Activated CD8-positive, alpha-beta memory T cell treated with anti-CD3 and anti-CD28 coated beads for 36 hours (primary cell): ENCODE measurements around the gene PAK1. TPM values are rescaled to one million over a fixed set of nuclear protein-coding genes. Genes with fewer than 3 reads are reported as not detected.

Experiments used
- CTCF ChIA-PET: fragments of 350-600 bp; sonication (Branson Sonifier 250); formaldehyde crosslinking; loops from one replicate; lab custom pipeline; 2021; ENCODE audit warnings: antibody characterized with exemption; lab: Charles Lee
- POLR2A ChIA-PET: fragments of 350-600 bp; sonication (Branson Sonifier 250); formaldehyde crosslinking; loops from one replicate; lab custom pipeline; 2021; ENCODE audit warnings: antibody characterized with exemption; lab: Charles Lee
- total RNA-seq, 2 experiments: library from RNA; stranded (reverse); gene quantifications; one replicate each; pipeline ENCODE4 v1.2.3, GENCODE V29; 2021

Gene PAK1
- total RNA-seq, 2 experiments from 2014 or later = 33.1 to 35.2 TPM

DNA sequence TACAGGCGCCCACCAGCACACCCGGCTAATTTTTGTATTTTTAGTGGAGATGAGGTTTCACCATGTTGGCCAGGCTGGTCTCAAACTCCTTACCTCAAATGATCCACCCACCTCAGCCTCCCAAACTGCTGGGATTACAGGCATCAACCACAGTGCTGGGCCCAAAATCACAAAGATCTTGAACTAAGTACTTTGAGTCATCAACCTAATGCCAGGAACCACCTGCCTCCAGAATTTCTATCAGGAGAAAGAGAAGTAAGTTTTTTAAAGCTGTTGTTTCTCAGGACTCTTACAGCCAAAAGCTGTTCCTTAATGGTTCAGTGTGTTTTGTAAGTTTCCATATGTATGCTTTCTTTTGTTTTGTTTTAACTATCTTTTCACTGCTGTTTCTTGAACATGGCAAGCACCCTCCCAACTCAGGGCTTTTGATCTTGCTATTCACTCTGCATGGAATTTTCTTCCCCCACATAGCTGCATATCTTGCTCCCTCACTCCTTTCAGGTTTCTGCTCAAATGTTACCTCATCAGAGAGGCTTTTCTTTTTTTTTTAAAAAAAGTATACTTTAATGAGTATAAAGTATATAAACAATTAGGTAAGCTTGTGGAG lies 6.0 kb upstream of the PAK1 start:
- ChIA-PET POLR2A (no interaction called here), CTCF (interaction anchor here (0.6 kb wide), 1 partner anchor 184 kb away, joined by 4 read pairs; no protein-coding TSS in a partner anchor)

DNA sequence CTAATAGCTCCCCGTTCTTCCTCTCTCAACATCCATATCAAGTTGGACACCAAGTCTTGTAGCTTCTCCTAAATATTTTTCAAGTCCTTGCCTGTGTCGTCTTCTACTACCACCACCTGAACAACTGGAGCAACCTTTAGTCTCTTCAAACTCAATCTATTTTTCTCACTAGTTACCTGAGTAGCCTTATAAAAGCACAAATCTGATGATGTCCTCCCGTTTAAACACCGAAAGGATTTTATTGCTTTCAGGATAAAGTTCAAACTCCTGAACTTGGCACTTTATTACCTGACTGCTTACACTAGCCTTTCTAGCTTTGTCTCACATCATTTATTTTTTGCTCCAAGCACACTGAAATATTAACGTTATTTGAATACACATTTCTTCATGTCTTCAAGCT lies 1.3 kb upstream of the PAK1 start:
- POLR2A ChIA-PET = no interaction called here
- CTCF ChIA-PET = no interaction called here

DNA sequence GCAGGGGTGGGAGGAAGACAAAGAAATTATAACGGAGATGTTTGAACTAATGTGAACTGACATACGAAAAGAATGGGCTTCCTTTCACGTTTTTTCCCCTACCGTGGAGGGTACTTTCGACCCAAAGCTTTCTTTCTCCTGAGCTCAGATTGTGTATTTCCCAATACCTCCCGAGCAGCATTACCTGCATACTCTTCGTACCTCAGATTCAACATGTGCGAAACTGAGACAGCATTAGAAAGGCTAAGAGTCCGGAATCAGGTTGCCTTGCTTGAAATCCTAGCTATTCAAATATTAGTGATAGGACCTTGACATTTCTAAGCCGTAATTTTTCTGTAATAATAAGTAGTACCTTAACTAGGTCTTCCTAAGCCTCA lies 778 bp upstream of the PAK1 start:
- CTCF ChIA-PET = no interaction called here
- POLR2A ChIA-PET = no interaction called here

DNA sequence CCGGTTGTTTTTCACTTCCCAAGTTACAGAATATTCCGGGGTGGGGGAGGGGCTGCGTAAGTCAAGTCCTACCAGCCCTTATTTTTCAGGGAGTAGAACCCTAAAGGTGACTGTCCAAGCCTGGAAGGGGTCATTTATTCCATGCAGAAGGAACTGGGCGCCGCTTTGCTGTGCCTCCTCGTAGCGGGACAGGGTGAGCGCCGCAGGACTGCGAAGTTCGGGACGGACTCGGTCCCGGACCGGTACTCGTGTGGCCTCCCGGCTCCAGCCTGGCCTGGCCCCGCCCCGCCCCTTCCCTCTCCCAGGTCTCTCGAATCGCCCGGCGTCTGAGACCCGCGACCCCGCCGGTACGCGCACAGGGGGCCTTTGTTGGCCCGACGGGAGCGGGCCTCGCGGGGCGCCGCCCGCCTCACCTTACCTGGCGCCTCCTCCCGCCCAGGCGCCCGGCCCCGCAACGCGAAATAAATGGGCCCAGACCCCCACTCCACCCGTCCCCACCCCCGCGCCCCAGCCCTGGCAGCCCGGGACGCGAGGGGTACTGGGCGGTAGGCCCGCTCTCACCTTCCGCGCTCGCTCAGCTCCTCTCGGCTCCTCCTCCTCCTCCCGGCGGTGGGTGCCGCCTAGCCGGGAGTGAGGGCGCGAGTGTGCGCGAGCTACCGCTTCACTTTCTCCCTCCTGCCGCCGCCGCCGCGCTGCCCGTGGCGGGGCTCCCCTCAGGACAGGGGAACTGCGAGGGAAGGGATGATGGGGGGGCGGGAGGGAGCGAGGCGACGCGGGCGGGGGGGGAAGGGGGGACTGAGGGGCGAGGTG lies 698 bp downstream of the PAK1 start:
- ChIA-PET POLR2A (no interaction called here), CTCF (no interaction called here)

DNA sequence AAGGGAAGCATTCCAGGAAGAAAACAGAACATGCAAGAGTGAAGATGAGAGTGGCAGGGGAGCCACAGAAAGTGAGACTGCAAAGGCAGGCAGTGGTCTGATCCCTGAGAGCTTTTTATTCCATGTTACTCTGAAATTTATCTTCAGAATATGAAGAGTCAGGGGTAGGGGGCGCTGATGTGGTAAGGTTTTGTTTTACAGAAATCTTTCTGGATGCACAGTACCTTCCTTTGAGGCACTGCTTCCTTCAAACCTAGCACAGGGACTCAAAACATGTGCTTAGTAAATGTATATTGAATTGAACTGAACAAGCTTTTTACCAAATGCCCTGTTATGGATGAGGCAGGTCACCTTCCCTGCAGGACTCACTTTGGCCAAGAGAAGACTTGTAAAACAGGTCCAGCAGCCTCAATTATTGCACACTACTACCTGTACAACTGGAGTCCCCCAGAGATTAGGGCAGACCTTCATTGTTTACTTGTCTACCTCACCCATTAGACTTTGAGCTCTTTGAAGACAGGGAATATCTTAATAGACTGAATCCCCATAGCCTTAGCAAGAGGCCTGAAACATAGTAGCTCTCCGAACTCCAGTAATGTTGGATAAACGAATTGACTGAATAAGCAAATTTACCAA lies 2.2 kb downstream of the PAK1 start:
- CTCF ChIA-PET = no interaction called here
- POLR2A ChIA-PET = no interaction called here

DNA sequence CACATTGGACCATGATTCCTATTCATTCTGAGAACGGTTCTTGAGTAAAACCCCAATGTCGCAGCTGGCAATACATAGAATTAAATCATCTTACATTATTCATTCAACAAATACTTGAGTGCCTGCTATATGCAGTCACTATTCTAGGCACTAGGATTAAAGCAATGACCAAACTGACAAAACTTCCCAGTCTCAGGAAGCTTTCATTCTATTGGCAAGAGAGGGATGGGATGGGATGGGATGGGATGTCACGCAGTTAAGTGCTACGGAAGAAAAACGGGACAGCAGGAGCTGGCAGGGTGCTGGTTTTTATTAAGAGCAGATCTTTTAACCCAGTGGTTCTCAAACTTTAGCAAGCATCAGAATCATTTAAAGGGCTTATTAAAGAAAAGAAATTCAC lies 2.9 kb downstream of the PAK1 start:
- POLR2A ChIA-PET = no interaction called here
- CTCF ChIA-PET = interaction anchor here (1.0 kb wide), 1 partner anchor 344 kb away, joined by 3 read pairs; no protein-coding TSS in a partner anchor

DNA sequence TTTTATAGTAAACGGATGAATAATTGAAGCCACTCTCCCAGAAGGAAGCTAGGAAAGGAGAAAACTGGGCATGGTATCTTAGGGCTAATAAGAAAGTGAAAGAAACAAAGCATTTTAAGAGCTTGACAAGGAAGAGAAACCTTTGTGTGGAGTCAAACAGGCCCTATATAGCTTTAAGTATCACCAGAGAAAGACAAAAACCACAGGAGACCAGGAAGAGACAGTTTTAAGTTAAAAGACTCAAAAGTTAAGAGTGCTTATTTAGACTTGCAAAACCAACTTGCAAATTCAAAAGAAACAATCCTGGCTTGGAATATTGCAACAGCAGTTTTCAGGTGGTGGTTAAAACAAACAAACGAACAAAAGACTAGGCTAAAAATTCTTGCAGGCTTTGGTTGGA lies 3.4 kb downstream of the PAK1 start:
- ChIA-PET CTCF (interaction anchor here (1.0 kb wide), 1 partner anchor 343 kb away, joined by 3 read pairs; no protein-coding TSS in a partner anchor), POLR2A (interaction anchor here (0.5 kb wide), 1 partner anchor 28 kb away, joined by 3 read pairs; no protein-coding TSS in a partner anchor)

DNA sequence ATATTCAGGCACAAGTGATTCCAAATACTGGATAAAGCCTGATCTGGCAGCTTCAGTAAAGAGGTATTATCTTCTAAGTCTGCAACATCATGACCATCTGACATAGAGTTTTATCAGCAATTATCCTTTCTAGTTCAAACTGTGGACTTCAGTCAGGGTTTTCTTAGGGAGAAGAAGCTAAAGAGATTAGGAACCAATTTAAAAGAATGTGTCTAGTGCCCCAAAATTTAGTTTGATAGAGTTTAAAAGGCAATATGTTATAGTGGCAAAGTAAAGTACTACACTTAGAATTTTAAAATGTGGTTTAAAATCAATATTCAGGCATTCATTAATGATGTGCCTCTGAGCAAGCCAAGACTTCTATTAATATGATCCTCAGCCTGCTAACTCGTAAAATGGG lies 5.4 kb downstream of the PAK1 start:
- CTCF ChIA-PET = no interaction called here
- POLR2A ChIA-PET = no interaction called here

DNA sequence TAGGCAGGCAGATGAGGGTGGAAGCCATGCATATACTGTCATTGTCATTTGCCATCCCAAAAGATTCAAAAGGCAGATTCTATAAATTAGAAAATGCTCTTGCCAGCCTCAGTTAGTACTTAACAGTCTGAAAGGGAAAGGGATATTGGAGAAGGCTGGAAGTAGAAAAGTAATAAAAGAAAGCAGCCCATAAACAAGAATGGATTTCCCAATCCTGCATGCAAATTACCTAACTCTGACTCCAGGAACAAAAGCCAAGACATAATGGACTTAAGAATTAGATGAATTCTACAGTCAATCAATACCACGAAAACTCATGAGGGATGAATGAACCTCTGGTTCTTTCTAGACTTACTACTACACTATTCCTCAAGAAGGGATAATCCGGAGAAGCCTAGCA lies 5.9 kb downstream of the PAK1 start:
- CTCF ChIA-PET = no interaction called here
- POLR2A ChIA-PET = no interaction called here

DNA sequence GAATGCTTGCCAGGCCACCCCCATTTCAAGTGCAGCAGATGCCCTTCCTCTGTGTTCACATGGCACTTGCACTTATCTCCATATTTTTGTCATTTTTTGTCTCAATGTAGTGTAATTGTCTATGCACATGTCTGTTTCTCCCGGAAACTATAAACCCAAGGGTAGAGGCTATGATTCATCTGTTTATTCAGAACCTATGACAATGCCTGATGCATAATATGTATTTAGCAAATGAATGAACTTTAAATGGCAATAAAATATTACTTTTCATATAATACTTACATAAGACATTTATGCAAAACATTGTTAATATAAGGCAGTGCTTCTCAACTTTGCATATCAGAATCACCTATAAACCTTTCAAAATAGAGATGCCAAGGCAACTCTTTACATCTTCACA lies 6.7 kb downstream of the PAK1 start:
- ChIA-PET CTCF (no interaction called here), POLR2A (no interaction called here)

DNA sequence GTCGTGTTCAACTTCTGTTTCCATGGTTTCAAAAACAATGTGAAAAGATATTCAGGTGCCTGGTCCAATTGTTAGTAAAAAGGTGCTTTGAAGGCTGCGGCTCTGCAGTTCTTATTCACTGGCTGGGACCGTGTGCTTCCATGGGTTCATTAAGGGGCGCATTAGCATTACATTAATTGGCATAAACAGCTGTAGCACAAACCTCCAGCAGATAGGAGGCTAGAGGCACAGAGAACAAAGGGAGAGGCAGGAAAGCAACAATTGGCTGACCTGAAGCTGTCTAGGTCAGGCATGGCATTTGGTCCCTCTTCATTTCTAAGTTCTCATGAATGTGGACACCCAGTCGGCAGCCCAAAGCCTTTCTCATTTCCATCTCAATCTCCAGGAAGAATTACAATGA lies 16.6 kb downstream of the PAK1 start:
- ChIA-PET CTCF (no interaction called here), POLR2A (no interaction called here)

DNA sequence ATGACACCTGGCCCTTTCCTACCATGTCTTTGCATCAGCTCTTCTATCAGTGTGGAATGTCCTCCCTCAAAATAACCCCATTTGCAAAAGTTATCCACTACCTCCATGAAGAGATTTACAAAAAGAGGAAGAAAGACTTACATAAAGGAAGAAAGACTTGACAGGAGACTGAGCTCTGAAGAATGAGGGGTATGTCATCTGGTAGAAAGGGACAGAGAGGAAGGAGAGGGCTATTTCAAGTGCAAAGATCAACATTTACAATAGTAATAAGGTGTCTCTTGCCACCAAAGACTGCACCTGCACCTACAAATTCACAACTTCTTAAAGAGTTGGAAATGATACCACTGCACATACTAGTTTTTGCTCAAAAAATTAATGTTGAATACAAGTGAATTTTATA lies 18.2 kb downstream of the PAK1 start:
- CTCF ChIA-PET = no interaction called here

DNA sequence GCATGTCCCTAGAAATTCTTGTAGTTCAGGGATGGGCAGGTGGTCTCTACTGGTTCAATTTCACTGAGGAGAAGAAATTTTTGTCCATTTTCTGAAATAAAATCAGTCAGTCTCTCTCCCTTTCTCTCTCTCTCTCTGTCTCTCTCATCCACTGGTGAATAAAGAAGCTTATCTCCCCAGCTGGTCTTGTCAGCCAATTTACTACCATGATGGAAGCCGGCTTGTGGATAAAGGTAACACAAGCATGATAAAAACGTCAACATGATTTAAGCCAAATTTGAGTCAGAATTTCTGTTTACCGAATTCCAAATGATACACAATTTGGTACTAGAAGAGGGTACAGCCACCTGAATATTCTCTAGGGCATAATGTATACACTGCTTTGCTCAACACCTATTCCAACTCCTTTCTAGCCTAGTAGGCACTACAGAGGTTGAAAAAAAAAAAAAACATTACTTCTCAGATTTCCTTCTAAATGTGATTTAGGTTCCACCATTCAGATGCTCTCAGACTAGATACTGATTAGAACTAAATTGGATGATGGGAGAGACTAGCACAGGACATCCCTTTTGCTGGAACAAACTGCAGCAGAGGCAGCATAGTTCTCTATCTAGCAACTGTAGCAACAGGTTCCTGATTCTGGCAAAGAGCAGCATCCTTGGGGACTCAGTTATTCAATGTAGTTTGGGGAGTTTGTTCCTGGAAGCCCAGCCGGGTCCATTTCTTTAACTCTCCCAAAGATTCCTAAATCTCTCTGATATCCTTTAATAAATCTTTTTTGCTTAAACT lies 18.8 kb downstream of the PAK1 start:
- ChIA-PET POLR2A (no interaction called here), CTCF (no interaction called here)

More for the DNA sequence above, 18.2 kb downstream of the PAK1 start:
- POLR2A ChIA-PET = no interaction called here

DNA sequence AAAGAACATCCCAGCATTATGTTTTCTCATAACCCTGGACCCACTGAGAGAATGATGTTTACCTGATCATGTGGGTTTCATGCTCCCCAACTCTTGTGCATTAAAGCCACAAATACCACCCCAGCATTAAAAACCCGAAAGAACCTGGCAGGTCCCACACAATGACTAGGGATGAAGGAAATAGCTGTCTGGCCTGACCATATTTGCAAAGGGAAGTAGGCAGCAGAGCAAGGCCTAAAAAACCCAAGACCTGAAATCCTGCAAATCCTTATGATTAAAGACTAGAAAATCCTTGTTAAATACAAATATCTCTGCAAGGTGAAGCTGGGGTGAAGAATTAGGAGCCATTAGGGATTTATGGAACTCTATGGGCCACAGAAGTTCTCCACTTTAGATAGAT lies 23.7 kb downstream of the PAK1 start:
- ChIA-PET POLR2A (no interaction called here), CTCF (no interaction called here)

DNA sequence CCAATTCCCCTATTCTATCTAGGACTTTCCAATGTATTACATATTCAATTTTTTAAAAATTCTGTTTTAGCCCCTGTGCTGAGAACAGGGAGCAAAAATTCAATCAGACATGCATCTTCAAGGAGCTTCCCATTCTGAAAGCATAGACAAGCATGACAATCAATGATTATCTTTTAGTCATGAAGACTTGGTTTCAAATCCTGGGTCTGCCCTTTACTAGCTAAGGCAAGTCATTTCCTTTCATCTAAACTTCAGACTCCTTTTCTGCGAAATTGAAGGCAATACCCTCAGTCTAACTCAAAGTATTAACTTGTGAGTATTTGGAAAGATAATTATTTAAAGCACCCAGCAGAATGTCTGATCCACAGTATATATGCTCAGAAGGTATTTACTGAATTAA lies 24.1 kb downstream of the PAK1 start:
- POLR2A ChIA-PET = no interaction called here

DNA sequence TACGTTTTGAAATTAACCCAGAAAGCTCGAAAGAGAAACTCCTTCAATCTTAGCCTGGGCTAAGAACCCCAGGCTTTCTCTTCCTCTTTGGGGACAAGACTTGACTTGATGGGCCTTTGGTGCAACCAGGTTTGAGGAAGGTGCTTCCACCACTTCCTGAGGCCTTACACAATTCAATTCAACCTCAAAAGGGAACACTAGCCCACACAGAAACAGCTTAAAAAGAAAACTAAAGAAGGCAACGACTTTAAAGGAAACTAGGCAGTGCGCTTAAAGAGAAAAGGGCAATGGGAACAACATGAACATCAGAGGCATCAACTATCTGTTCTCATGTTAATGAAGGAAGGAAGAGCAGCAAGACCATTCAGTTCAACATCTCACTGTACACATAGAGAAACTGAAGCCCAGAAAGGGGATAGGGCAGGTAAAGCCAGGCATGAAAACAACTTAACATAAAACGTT lies 24.8 kb downstream of the PAK1 start:
- POLR2A ChIA-PET = no interaction called here
- CTCF ChIA-PET = no interaction called here

More for the DNA sequence above, 24.1 kb downstream of the PAK1 start:
- CTCF ChIA-PET = no interaction called here

DNA sequence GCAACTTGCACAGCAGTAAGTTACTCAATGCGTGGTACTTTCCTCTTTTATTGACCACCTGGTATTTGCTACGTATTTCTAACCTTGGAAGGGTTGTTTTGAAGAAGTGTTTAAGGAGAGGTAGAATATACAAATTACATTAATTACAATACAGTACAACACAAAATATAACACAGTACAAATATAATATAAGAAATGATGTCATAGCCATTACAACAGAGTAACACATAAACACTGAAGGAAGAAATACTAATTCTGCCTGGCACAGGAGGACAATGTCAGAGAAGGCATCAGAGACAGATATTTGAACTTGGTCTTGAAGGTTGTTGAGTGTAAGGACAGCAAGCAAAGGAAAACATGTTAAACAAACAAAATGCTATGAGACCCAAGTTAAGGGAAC lies 25.6 kb downstream of the PAK1 start:
- CTCF ChIA-PET = no interaction called here
- POLR2A ChIA-PET = no interaction called here

DNA sequence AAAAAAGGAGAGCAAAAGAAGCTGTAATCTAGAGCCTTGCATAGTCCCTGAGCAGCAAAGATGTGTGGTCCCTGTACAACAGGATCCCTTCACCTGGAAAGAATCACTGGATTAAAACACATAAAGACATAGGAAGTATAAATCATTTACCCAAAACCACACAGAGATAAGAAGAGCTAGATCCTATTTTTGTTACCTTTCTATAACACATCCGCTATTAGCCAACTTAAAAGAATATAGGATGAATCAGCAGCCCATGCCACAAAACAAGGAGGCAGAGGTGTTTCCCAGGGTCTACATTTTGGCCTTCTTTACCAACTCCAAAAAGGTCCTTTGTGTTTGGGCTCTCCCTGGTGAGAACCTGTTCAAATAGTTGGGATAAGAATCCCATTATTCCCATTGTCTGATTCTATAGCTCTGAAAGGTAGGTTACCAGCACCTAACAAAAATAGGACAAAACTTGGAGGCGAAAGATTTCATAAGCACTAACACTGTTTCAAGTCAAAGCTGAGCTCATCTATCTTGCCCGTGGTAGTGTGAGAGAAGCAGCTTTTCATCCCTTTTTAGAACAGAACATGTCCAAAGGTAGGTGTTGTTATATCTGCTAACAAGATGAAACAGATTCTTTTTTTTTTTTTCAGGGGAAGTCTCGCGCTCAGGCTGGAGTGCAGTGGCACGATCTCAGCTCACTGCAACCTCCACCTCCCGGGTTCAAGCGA lies 26.8 kb downstream of the PAK1 start:
- ChIA-PET CTCF (interaction anchor here (0.6 to 0.7 kb wide), 2 partner anchors 11 to 15 kb away, joined by 3 to 7 read pairs; no protein-coding TSS in a partner anchor), POLR2A (no interaction called here)

DNA sequence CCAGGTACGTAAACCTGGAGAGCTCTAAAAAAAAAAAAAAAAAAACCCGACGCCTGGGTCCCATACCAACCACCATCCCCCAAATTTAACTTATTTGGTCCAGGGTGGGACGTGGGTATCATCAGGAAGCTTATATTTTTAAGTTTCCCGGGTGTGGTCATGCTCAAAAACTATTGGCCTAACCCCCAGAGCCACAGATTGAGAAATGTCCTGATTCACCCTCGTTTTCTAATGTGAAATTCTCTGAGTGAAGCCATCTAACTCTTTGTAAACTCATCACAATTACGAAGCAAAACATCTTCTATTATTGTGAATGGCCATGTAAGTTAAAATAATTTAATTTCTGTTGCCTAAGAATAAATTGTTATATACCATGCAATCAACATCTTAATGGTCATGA lies 29.6 kb downstream of the PAK1 start:
- ChIA-PET CTCF (interaction anchor here (1.3 kb wide), 1 partner anchor 32 kb away, joined by 3 read pairs; no protein-coding TSS in a partner anchor), POLR2A (no interaction called here)
